IMR-90 (cell line): Measurements from ENCODE around the gene LRRC73. TPM values are rescaled to one million over a fixed set of nuclear protein-coding genes. Genes with fewer than 3 reads are reported as not detected.

Experiments used
- ATAC-seq: fragments of 200-7000 bp; cut with Tn5 transposase; 2 replicates; pipeline ENCODE4 v1.9.1; 2020; ENCODE audit warnings: low read depth, mild to moderate bottlenecking, moderate library complexity
- BruUV-seq: library from RNA; stranded (reverse); fragments of 400-500 nt; replicated peaks from 2 replicates; lab custom pipeline; 2021; lab: Mats Ljungman, UMichigan
- CTCF ChIA-PET: fragments of 300-600 bp; formaldehyde crosslinking; extraction: SDS; loops from one replicate; lab custom pipeline; 2021; ENCODE audit warnings: antibody characterized with exemption; lab: Yijun Ruan, JAX
- POLR2A ChIA-PET: fragments of 300-600 bp; sonication (Branson Sonifier 250); formaldehyde crosslinking; loops from one replicate; lab custom pipeline; 2022; ENCODE audit warnings: antibody characterized with exemption; ENCODE audit not compliant: unreplicated experiment; lab: Charles Lee
- DNase-seq: peaks from one replicate; pipeline ENCODE4 v3.0.0; 2013
- H2AFZ ChIP-seq: replicated peaks from 2 replicates; pipeline ENCODE3; 2013; ENCODE audit warnings: low read length, mild to moderate bottlenecking; ENCODE audit not compliant: poor library complexity
- H2AK5ac ChIP-seq: 2 replicates; pipeline ENCODE4 v1.6.1; 2013; ENCODE audit warnings: low read depth, low read length, inconsistent platforms
- H2AK9ac ChIP-seq: replicated peaks from 2 replicates; pipeline ENCODE3; 2013; ENCODE audit warnings: mild to moderate bottlenecking, low read depth, low read length, moderate library complexity; ENCODE audit not compliant: poor library complexity
- H2BK120ac ChIP-seq: 2 replicates; pipeline ENCODE4 v1.6.1; 2013; ENCODE audit warnings: low read depth, low read length, inconsistent platforms
- H2BK15ac ChIP-seq: 3 replicates; pipeline ENCODE4 v1.6.1; 2013; ENCODE audit warnings: low read depth, low read length, inconsistent platforms
- H2BK20ac ChIP-seq: 2 replicates; pipeline ENCODE4 v1.6.1; 2013; ENCODE audit warnings: low read depth, mild to moderate bottlenecking, inconsistent platforms, low read length, moderate library complexity
- H2BK5ac ChIP-seq: 2 replicates; pipeline ENCODE4 v1.6.1; 2013; ENCODE audit warnings: mild to moderate bottlenecking, low read depth, low read length, inconsistent platforms; ENCODE audit not compliant: poor library complexity, severe bottlenecking
- H3K14ac ChIP-seq: replicated peaks from 2 replicates; pipeline ENCODE4 v1.6.1; 2013; ENCODE audit warnings: low read depth, low read length, inconsistent platforms
- H3K18ac ChIP-seq: 2 replicates; pipeline ENCODE4 v1.6.1; 2013; ENCODE audit warnings: low read depth, low read length, control low read depth
- H3K23ac ChIP-seq: 2 replicates; pipeline ENCODE4 v1.6.1; 2013; ENCODE audit warnings: low read depth, low read length, inconsistent platforms
- H3K27ac ChIP-seq: 2 replicates; pipeline ENCODE4 v1.5.1; 2013; ENCODE audit warnings: mild to moderate bottlenecking, control low read depth, low read length; ENCODE audit not compliant: insufficient read depth
- H3K27me3 ChIP-seq: 2 replicates; pipeline ENCODE4 v1.6.1; 2013; ENCODE audit warnings: low read length; ENCODE audit not compliant: control insufficient read depth, insufficient read depth
- H3K36me3 ChIP-seq: 2 replicates; pipeline ENCODE4 v1.6.1; 2013; ENCODE audit warnings: low read length, mixed read lengths; ENCODE audit not compliant: control insufficient read depth, insufficient read depth
- H3K4ac ChIP-seq: 2 replicates; pipeline ENCODE4 v1.6.1; 2013; ENCODE audit warnings: low read depth, low read length, inconsistent platforms
- H3K4me1 ChIP-seq: 2 replicates; pipeline ENCODE4 v1.6.1; 2013; ENCODE audit warnings: low read length, mixed read lengths; ENCODE audit not compliant: control insufficient read depth, insufficient read depth
- H3K4me2 ChIP-seq: 2 replicates; pipeline ENCODE4 v1.6.1; 2013; ENCODE audit warnings: low read depth, mild to moderate bottlenecking, control low read depth, low read length, moderate library complexity
- H3K4me3 ChIP-seq: 2 replicates; pipeline ENCODE4 v1.5.1; 2013; ENCODE audit warnings: low read depth, mild to moderate bottlenecking, control low read depth, low read length, moderate library complexity; ENCODE audit not compliant: insufficient read depth
- H3K56ac ChIP-seq: 2 replicates; pipeline ENCODE4 v1.6.1; 2013; ENCODE audit warnings: low read length, inconsistent platforms; ENCODE audit not compliant: insufficient read depth; ENCODE audit errors: extremely low read depth
- H3K79me1 ChIP-seq, 2 experiments: 2 replicates each; pipeline ENCODE4 v1.6.1; 2013; ENCODE audit warnings: low read length in 2 of 2, inconsistent platforms in 1 of 2, low read depth in 1 of 2
- H3K9ac ChIP-seq: 2 replicates; pipeline ENCODE4 v1.6.1; 2013; ENCODE audit warnings: low read depth, low read length, control low read depth
- H3K9me1 ChIP-seq: 2 replicates; pipeline ENCODE4 v1.6.1; 2013; ENCODE audit warnings: low read length, inconsistent platforms; ENCODE audit not compliant: insufficient read depth
- H3K9me3 ChIP-seq: 2 replicates; pipeline ENCODE4 v1.6.1; 2013; ENCODE audit warnings: low read length; ENCODE audit not compliant: control insufficient read depth, insufficient read depth
- H4K20me1 ChIP-seq: 2 replicates; pipeline ENCODE4 v1.6.1; 2013; ENCODE audit warnings: low read length, inconsistent platforms; ENCODE audit not compliant: insufficient read depth
- H4K5ac ChIP-seq: 2 replicates; pipeline ENCODE4 v1.6.1; 2013; ENCODE audit warnings: mild to moderate bottlenecking, low read depth, low read length, control low read depth
- H4K8ac ChIP-seq, 2 experiments: 2 replicates each; pipeline ENCODE4 v1.6.1; 2013; ENCODE audit warnings: low read depth in 2 of 2, low read length in 2 of 2, control low read depth in 1 of 2, inconsistent platforms in 1 of 2
- H4K91ac ChIP-seq: 2 replicates; pipeline ENCODE4 v1.6.1; 2013; ENCODE audit warnings: low read depth, low read length, inconsistent platforms; ENCODE audit not compliant: insufficient read depth
- CHD1 ChIP-seq: IDR thresholded peaks from 2 replicates; pipeline ENCODE4 v1.6.1; 2012; ENCODE audit warnings: low read depth, low read length, improper control_type of control experiment
- ELK1 ChIP-seq: fragments of 150-350 bp; IDR thresholded peaks from 2 replicates; pipeline ENCODE4 v1.6.1; 2016; ENCODE audit warnings: low read depth, mild to moderate bottlenecking, low read length, moderate library complexity, borderline replicate concordance
- MXI1 ChIP-seq: IDR thresholded peaks from 2 replicates; pipeline ENCODE4 v1.6.1; 2012; ENCODE audit warnings: low read depth, mild to moderate bottlenecking, low read length, moderate library complexity, borderline replicate concordance
- RAD21 ChIP-seq: IDR thresholded peaks from 2 replicates; pipeline ENCODE4 v1.6.1; 2012; ENCODE audit warnings: low read length, improper control_type of control experiment
- SMC3 ChIP-seq: fragments of 150-350 bp; IDR thresholded peaks from 2 replicates; pipeline ENCODE4 v1.6.1; 2016; ENCODE audit warnings: low read depth, mild to moderate bottlenecking, antibody characterized with exemption, low read length, moderate library complexity
- WGBS, 2 experiments: methylation state at CpG; one replicate each; pipeline versions ENCODE4 v1.1.5 to v1.1.7; 2013; ENCODE audit warnings: missing lambda C conversion rate in 2 of 2; ENCODE audit not compliant: insufficient read length in 1 of 2; ENCODE audit errors: extremely low coverage in 2 of 2; 5-methylcytosine and 5-hydroxymethylcytosine counted together
- dilution Hi-C: fragments of 300-500 bp; cut with HindIII; formaldehyde crosslinking; loops from one replicate; pipeline ENCODE4 v1.14.3; 2018; ENCODE audit warnings: low sequenced_read_pairs; ENCODE audit not compliant: unreplicated experiment
- in situ Hi-C: fragments of 300-500 bp; cut with MboI; formaldehyde crosslinking; loops from 3 replicates; pipeline ENCODE4 v1.14.3; 2019; ENCODE audit warnings: low sequenced_read_pairs, inconsistent platforms, mixed read lengths
- intact Hi-C: fragments of 100-400 bp; cut with micrococcal nuclease; formaldehyde crosslinking; loops from 2 replicates; pipeline ENCODE4 v1.10.0; 2022
- polyA plus RNA-seq, 3 experiments: library from polyadenylated mRNA; depleted of rRNA; stranded (reverse); fragments of >200 nt; gene quantifications; 2 replicates each; pipeline ENCODE4 v1.2.3, GENCODE V29; 2012; ENCODE audit warnings: low replicate concordance in 1 of 3
- total RNA-seq: library from RNA; depleted of rRNA; stranded (reverse); fragments of >200 nt; gene quantifications from 2 replicates; pipeline ENCODE4 v1.2.3, GENCODE V29; 2012

LRRC73 gene
- total and polyA plus RNA-seq, 2 of the 4 experiments (the other 2 are of a cell fraction): under 0.01 to 0.31 TPM

DNA sequence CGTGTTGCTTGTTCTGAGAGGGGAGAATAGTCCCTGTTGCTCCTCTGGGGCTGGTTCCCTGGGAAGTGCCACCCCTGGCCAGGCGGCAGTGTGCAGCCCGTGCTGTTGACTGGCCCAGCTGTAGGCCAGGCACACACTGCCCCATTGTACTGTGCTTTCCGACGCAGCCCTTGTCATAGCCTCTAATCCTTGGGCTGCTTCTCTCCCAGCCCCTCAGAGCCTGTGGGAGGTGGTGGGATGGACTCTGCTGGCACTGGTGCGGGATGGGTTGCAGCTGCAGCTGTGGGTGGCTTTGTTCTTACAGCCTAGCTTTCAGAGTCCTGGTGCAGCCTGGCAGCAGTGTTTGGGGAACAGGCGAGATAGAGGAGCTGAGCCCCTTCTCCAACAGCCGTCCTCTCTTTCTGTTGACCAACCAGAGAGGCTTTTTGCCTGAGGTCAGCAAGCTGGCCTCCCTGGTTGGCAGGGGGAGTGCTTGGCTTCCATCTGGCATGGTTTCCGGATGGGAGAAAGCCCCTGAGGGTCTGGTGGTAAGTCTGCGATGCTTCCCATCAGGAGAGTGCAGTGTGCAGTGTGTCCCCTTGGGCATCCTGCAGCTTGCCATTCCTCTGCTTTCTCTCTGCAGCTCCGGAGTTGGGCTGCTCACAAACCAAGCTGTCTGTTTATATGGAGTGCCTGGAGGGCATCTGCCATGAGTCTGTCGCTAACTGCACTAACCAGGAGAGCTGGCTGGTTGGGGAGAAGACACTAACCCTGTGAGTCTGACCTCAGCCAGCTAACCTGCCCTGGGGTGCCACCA lies 20.7 kb downstream of the LRRC73 start:
- dilution Hi-C loops (no loop called here), in situ Hi-C loops (loop anchor here (5.0 to 10.0 kb wide), 2 partner anchors 45 to 232 kb away; no protein-coding TSS in a partner anchor), intact Hi-C loops (no loop called here)
- H2AK9ac ChIP-seq: no peak overlapping the region
- 96% methylated on average over 4 of the region's 12 CpGs; no CpG with 5 or more reads in 1 of the 2 experiments for WGBS, 2 experiments
- ChIA-PET POLR2A (no interaction called here), CTCF (no interaction called here)
- peaks cover 1% of the 10 kb centered on the region for H3K36me3 ChIP-seq
- H3K14ac ChIP-seq: no peak overlapping the region
- H3K4me3 ChIP-seq: no peak overlapping the region
- H2BK15ac ChIP-seq: no peak overlapping the region
- no peak overlapping the region for H4K91ac ChIP-seq
- DNase-seq (no peak), ATAC-seq (no peak)
- no peak for TF ChIP-seq ELK1
- TF ChIP-seq RAD21: no peak
- TF ChIP-seq CHD1: no peak
- no peak for TF ChIP-seq MXI1
- no peak for TF ChIP-seq SMC3
- peaks cover 18% of the 10 kb centered on the region for H3K4me1 ChIP-seq
- H3K27ac ChIP-seq: no peak overlapping the region
- H3K4ac ChIP-seq: peak overlapping the region; percentile 9; the same call in 1 of the 2 replicates
- no peak overlapping the region for H4K5ac ChIP-seq
- H3K79me1 ChIP-seq: peaks cover 36 to 73% of the 10 kb centered on the region in 2 experiments
- H3K18ac ChIP-seq: no peak overlapping the region
- no peaks in the 10 kb centered on the region for H3K27me3 ChIP-seq
- no TSS peak for BruUV-seq
- H3K56ac ChIP-seq: no peak overlapping the region
- no peak overlapping the region for H2AFZ ChIP-seq
- H2BK5ac ChIP-seq: no peak overlapping the region
- no peak overlapping the region for H2BK120ac ChIP-seq
- H2BK20ac ChIP-seq: no peak overlapping the region
- H4K20me1 ChIP-seq: peaks cover 22% of the 10 kb centered on the region; the same call in 1 of the 2 replicates
- no peak overlapping the region; the same call in 1 of the 2 replicates for H3K9ac ChIP-seq
- H2AK5ac ChIP-seq: no peak overlapping the region
- H3K9me3 ChIP-seq: no peaks in the 10 kb centered on the region
- no peak overlapping the region for H3K4me2 ChIP-seq
- H3K9me1 ChIP-seq: peaks cover 44% of the 10 kb centered on the region
- no peak overlapping the region for H4K8ac ChIP-seq
- H3K23ac ChIP-seq: no peak overlapping the region
